GM23338 (cell line): ENCODE measurements around the gene THSD4.

Experiments
- CREB1 ChIP-seq: fragments of 250-450 bp; sonication (Bioruptor Pico); IDR thresholded peaks from 2 replicates; pipeline ENCODE4 v1.5.0; 2020; ENCODE audit warnings: low read depth, mild to moderate bottlenecking, moderate library complexity
- ETS1 ChIP-seq: IDR thresholded peaks from 2 replicates; pipeline ENCODE4 v1.6.1; 2016; ENCODE audit warnings: antibody characterized with exemption
- EZH2 ChIP-seq: fragments of 200-600 bp; sonication (generic); IDR thresholded peaks from one replicate; pipeline ENCODE4 v1.8.0; 2017; ENCODE audit warnings: antibody characterized with exemption, mild to moderate bottlenecking, low read depth; ENCODE audit not compliant: unreplicated experiment
- EZH2phosphoT487 ChIP-seq: fragments of 200-600 bp; sonication (generic); IDR thresholded peaks from one replicate; pipeline ENCODE4 v1.8.1; 2018; ENCODE audit warnings: antibody characterized with exemption; ENCODE audit not compliant: unreplicated experiment
- JUNB ChIP-seq: IDR thresholded peaks from one replicate; pipeline ENCODE4 v1.6.1; 2016; ENCODE audit warnings: antibody characterized with exemption; ENCODE audit not compliant: unreplicated experiment
- NANOG ChIP-seq: IDR thresholded peaks from 2 replicates; pipeline ENCODE4 v1.6.1; 2016; ENCODE audit warnings: antibody characterized with exemption, borderline replicate concordance
- POLR2AphosphoS5 ChIP-seq: IDR thresholded peaks from 2 replicates; pipeline ENCODE4 v1.6.1; 2016; ENCODE audit warnings: antibody characterized with exemption, low read depth
- REST ChIP-seq: IDR thresholded peaks from one replicate; pipeline ENCODE4 v1.6.1; 2018; ENCODE audit warnings: antibody characterized with exemption; ENCODE audit not compliant: unreplicated experiment
- STAT1 ChIP-seq: IDR thresholded peaks from one replicate; pipeline ENCODE4 v1.6.1; 2016; ENCODE audit warnings: antibody characterized with exemption; ENCODE audit not compliant: unreplicated experiment
- ZNF114 ChIP-seq: fragments of 250-450 bp; sonication (Bioruptor Pico); IDR thresholded peaks from 2 replicates; pipeline ENCODE4 v1.5.0; 2020; ENCODE audit warnings: mild to moderate bottlenecking, moderate library complexity
- ZNF331 ChIP-seq: fragments of 250-450 bp; sonication (Bioruptor Pico); IDR thresholded peaks from 2 replicates; pipeline ENCODE4 v1.5.0; 2020; ENCODE audit warnings: low read depth, mild to moderate bottlenecking, moderate library complexity
- TF ChIP-seq, protein P1 (sequence below), 2 experiments: fragments of 200-600 bp in 1 of 2; sonication (generic) in 1 of 2; conservative IDR thresholded peaks; 2 replicates each; pipeline versions ENCODE4 v1.5.1 to v1.6.1; 2016 to 2017; ENCODE audit warnings: antibody characterized with exemption in 2 of 2, low read depth in 2 of 2, mild to moderate bottlenecking in 2 of 2, moderate library complexity in 1 of 2
- TF ChIP-seq, protein P2 (sequence below): fragments of 250-450 bp; sonication (Bioruptor Pico); IDR thresholded peaks from 2 replicates; pipeline ENCODE4 v1.5.0; 2020; ENCODE audit warnings: mild to moderate bottlenecking, moderate library complexity

- TF ChIP-seq, protein P1, sequence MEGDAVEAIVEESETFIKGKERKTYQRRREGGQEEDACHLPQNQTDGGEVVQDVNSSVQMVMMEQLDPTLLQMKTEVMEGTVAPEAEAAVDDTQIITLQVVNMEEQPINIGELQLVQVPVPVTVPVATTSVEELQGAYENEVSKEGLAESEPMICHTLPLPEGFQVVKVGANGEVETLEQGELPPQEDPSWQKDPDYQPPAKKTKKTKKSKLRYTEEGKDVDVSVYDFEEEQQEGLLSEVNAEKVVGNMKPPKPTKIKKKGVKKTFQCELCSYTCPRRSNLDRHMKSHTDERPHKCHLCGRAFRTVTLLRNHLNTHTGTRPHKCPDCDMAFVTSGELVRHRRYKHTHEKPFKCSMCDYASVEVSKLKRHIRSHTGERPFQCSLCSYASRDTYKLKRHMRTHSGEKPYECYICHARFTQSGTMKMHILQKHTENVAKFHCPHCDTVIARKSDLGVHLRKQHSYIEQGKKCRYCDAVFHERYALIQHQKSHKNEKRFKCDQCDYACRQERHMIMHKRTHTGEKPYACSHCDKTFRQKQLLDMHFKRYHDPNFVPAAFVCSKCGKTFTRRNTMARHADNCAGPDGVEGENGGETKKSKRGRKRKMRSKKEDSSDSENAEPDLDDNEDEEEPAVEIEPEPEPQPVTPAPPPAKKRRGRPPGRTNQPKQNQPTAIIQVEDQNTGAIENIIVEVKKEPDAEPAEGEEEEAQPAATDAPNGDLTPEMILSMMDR (conservative IDR thresholded peaks at IDR 0.05; ENCODE audit: low read depth in 2 of 2): no peak
- TF ChIP-seq ZNF114 (CRISPR knock-in tag): no peak
- TF ChIP-seq POLR2AphosphoS5: no peak
- no peak for TF ChIP-seq REST
- no peak for TF ChIP-seq EZH2
- no peak for TF ChIP-seq ZNF331 (CRISPR knock-in tag)
- no peak for TF ChIP-seq EZH2phosphoT487
- TF ChIP-seq CREB1: no peak
- TF ChIP-seq JUNB: no peak
- no peak for TF ChIP-seq NANOG
- no peak for TF ChIP-seq ETS1
- TF ChIP-seq, protein P2, sequence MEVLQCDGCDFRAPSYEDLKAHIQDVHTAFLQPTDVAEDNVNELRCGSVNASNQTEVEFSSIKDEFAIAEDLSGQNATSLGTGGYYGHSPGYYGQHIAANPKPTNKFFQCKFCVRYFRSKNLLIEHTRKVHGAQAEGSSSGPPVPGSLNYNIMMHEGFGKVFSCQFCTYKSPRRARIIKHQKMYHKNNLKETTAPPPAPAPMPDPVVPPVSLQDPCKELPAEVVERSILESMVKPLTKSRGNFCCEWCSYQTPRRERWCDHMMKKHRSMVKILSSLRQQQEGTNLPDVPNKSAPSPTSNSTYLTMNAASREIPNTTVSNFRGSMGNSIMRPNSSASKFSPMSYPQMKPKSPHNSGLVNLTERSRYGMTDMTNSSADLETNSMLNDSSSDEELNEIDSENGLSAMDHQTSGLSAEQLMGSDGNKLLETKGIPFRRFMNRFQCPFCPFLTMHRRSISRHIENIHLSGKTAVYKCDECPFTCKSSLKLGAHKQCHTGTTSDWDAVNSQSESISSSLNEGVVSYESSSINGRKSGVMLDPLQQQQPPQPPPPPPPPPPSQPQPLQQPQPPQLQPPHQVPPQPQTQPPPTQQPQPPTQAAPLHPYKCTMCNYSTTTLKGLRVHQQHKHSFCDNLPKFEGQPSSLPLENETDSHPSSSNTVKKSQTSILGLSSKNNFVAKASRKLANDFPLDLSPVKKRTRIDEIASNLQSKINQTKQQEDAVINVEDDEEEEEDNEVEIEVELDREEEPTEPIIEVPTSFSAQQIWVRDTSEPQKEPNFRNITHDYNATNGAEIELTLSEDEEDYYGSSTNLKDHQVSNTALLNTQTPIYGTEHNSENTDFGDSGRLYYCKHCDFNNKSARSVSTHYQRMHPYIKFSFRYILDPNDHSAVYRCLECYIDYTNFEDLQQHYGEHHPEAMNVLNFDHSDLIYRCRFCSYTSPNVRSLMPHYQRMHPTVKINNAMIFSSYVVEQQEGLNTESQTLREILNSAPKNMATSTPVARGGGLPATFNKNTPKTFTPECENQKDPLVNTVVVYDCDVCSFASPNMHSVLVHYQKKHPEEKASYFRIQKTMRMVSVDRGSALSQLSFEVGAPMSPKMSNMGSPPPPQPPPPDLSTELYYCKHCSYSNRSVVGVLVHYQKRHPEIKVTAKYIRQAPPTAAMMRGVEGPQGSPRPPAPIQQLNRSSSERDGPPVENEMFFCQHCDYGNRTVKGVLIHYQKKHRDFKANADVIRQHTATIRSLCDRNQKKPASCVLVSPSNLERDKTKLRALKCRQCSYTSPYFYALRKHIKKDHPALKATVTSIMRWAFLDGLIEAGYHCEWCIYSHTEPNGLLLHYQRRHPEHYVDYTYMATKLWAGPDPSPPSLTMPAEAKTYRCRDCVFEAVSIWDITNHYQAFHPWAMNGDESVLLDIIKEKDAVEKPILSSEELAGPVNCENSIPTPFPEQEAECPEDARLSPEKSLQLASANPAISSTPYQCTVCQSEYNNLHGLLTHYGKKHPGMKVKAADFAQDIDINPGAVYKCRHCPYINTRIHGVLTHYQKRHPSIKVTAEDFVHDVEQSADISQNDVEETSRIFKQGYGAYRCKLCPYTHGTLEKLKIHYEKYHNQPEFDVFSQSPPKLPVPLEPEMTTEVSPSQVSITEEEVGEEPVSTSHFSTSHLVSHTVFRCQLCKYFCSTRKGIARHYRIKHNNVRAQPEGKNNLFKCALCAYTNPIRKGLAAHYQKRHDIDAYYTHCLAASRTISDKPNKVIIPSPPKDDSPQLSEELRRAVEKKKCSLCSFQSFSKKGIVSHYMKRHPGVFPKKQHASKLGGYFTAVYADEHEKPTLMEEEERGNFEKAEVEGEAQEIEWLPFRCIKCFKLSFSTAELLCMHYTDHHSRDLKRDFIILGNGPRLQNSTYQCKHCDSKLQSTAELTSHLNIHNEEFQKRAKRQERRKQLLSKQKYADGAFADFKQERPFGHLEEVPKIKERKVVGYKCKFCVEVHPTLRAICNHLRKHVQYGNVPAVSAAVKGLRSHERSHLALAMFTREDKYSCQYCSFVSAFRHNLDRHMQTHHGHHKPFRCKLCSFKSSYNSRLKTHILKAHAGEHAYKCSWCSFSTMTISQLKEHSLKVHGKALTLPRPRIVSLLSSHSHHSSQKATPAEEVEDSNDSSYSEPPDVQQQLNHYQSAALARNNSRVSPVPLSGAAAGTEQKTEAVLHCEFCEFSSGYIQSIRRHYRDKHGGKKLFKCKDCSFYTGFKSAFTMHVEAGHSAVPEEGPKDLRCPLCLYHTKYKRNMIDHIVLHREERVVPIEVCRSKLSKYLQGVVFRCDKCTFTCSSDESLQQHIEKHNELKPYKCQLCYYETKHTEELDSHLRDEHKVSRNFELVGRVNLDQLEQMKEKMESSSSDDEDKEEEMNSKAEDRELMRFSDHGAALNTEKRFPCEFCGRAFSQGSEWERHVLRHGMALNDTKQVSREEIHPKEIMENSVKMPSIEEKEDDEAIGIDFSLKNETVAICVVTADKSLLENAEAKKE (CRISPR knock-in tag): no peak
- no peak for TF ChIP-seq STAT1
Observed at GRCh38 chr15:71801935-71802655, 686.8 kb downstream of the THSD4 start.
